GM10266 (cell line): Measurements from ENCODE around the gene PIR.

Experiments
- DNase-seq: peaks from one replicate; pipeline ENCODE4 v3.0.0; 2012; ENCODE audit errors: extremely low spot score
- CTCF ChIP-seq: IDR thresholded peaks from 2 replicates; pipeline ENCODE4 v1.5.1; 2012; ENCODE audit warnings: mild to moderate bottlenecking, low read depth; ENCODE audit not compliant: control insufficient read depth, insufficient read depth; ENCODE audit errors: missing control alignments

The PIR gene

GRCh38 chrX:15495801-15496200, 2.7 kb upstream of the PIR start:
- no peak for TF ChIP-seq CTCF
- no peak for DNase-seq

- no peak for TF ChIP-seq CTCF
- no peak for DNase-seq
Observed at GRCh38 chrX:15492469-15492868, 664 bp downstream of the PIR start.

DNA sequence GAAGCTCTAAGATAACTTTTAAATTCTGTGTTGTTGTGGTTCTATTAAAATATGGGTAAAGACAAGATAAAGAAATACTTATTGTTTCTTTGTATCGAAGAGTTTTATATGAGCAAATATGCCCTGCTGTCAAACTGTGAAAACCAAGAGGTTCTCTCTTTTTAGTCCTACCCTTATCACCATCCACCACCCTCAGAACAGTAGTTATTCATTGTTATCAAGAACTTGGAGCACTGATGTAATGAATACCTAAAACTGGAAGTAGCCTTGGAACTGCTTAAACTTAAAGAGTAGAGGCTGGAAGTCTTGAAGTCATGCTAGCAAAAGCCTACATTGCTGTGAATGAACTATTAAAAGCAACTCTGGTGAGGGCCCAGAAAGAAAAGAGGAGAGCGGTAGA, 9.2 kb downstream of the PIR start:
- no peak for TF ChIP-seq CTCF
- DNase-seq: no peak

- no peak for DNase-seq
- TF ChIP-seq CTCF: no peak
Observed at GRCh38 chrX:15475486-15475885, 17.6 kb downstream of the PIR start.

DNA sequence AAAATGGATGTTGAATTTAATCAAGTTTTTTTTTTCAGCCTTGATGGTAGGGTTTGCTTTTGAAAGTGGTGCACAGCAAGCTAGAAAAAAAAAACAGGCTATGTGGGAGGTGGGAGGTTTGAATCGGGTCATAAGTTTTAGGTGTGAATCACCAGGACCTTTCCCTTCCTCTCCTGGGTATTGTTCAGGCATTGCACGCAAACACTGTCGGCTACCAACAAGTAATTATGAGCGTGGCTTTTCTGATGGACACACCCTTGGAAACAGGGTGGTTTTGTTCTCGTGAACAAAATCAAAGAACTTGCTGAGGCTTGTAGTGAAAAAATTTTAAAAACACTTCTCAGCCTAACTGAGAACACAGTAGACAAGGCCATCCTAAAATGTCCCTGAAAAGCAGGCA, 18.1 kb downstream of the PIR start:
- no peak for DNase-seq
- no peak for TF ChIP-seq CTCF

DNA sequence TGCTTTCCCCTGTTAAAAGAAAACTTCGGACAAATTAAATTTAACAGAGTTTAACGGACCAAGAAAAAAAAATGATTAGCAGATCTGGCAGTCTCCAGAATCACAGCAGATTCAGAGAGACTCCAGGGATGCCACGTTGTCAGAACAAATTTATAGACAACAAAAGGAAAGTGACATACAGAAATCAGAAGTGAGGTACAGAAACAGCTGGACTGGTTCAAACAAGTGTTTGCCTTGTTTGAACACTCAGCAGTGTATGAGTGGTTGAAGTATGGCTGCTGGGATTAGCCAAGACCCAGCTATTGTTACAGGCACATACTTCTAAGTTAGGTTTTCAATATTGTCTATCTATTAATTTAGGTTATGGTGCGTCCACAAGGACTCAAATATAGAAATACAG, 19.1 kb downstream of the PIR start:
- DNase-seq: no peak

DNA sequence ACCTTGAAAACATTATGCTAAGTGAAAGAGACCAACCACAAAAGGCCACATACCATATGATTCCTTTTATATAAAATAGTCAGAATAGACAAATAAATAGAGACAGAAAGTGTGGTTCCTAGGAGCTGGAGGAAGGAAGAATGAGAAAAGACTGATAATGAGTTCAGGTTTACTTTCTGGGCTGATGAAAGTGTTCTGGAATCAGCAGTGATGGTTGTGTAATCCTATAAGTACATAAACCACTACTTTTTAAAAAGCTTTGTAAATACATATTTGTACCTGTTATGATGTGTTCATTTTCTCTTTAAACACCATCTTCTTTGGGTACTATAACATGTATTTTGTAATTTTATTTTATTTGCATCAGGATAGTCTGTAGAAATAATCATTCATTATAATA, 20.6 kb downstream of the PIR start:
- DNase-seq: no peak
- no peak for TF ChIP-seq CTCF

More for the DNA sequence above, 19.1 kb downstream of the PIR start:
- no peak for TF ChIP-seq CTCF
